Fibroblast of lung (primary cell): Measurements from ENCODE around the gene MECR. TPM values are rescaled to one million over a fixed set of nuclear protein-coding genes. Genes with fewer than 3 reads are reported as not detected.

Source experiments
- DNase-seq, 2 donors: peaks; one replicate each; pipeline versions ENCODE4 v3.0.0 to v3.0.0-alpha.2; 2010; ENCODE audit warnings: low read depth in 2 of 2
- H2AFZ ChIP-seq: 2 replicates; pipeline ENCODE4 v1.5.1; 2012; ENCODE audit warnings: low read length, control low read depth, inconsistent platforms
- H3K27ac ChIP-seq: 2 replicates; pipeline ENCODE4 v1.5.1; 2011; ENCODE audit warnings: low read length, control low read depth; ENCODE audit not compliant: insufficient read depth
- H3K27me3 ChIP-seq: 2 replicates; pipeline ENCODE4 v1.5.1; 2011; ENCODE audit warnings: mild to moderate bottlenecking, low read length; ENCODE audit not compliant: control insufficient read depth, insufficient read depth
- H3K36me3 ChIP-seq: 2 replicates; pipeline ENCODE4 v1.5.1; 2011; ENCODE audit warnings: low read length; ENCODE audit not compliant: control insufficient read depth, insufficient read depth
- H3K4me1 ChIP-seq: 2 replicates; pipeline ENCODE4 v1.5.1; 2011; ENCODE audit warnings: low read length; ENCODE audit not compliant: control insufficient read depth, insufficient read depth; ENCODE audit errors: extremely low read depth
- H3K4me2 ChIP-seq: 2 replicates; pipeline ENCODE4 v1.5.1; 2011; ENCODE audit warnings: low read length, control low read depth; ENCODE audit not compliant: insufficient read depth; ENCODE audit errors: extremely low read depth
- H3K4me3 ChIP-seq, 4 experiments: fragments of 200-600 bp in 1 of 4; sonication (generic) in 1 of 4; replicated peaks in 1 of 4; 2 replicates each; pipeline ENCODE4 v1.5.1; 2011 to 2016; ENCODE audit warnings: low read length in 4 of 4, low read depth in 3 of 4, mild to moderate bottlenecking in 3 of 4, control low read depth in 2 of 4, inconsistent platforms in 1 of 4, mixed read lengths in 1 of 4; ENCODE audit not compliant: insufficient read depth in 1 of 4; ENCODE audit errors: control extremely low read depth in 1 of 4
- H3K79me2 ChIP-seq: 2 replicates; pipeline ENCODE4 v1.5.1; 2012; ENCODE audit warnings: mild to moderate bottlenecking, low read length, inconsistent platforms; ENCODE audit not compliant: control insufficient read depth, insufficient read depth
- H3K9ac ChIP-seq: 2 replicates; pipeline ENCODE4 v1.5.1; 2011; ENCODE audit warnings: mild to moderate bottlenecking, low read length, control low read depth; ENCODE audit not compliant: insufficient read depth
- H3K9me3 ChIP-seq: 2 replicates; pipeline ENCODE4 v1.5.1; 2012; ENCODE audit warnings: low read depth, low read length; ENCODE audit not compliant: control insufficient read depth, insufficient read depth
- H4K20me1 ChIP-seq: 2 replicates; pipeline ENCODE4 v1.5.1; 2011; ENCODE audit warnings: low read length; ENCODE audit not compliant: control insufficient read depth, insufficient read depth; ENCODE audit errors: extremely low read depth
- EZH2 ChIP-seq: IDR thresholded peaks from 2 replicates; pipeline ENCODE4 v1.5.1; 2012; ENCODE audit warnings: low read length, control low read depth, mild to moderate bottlenecking; ENCODE audit errors: missing control alignments
- polyA plus RNA-seq, 2 donors: library from polyadenylated mRNA; depleted of rRNA in 1 of 2; stranded (reverse) in 1 of 2; unstranded in 1 of 2; fragments of >200 nt; gene quantifications; 2 replicates each; pipeline ENCODE4 v1.2.1, GENCODE V29; 2011 to 2012; ENCODE audit warnings: missing spikeins in 1 of 2
- total RNA-seq: library from RNA; depleted of rRNA; stranded (reverse); fragments of >200 nt; gene quantifications from 2 replicates; pipeline ENCODE4 v1.2.1, GENCODE V29; 2014
- TF ChIP-seq, protein P1 (sequence below), 2 donors: IDR thresholded peaks in 1 of 2; conservative IDR thresholded peaks in 1 of 2; 1 replicate in 1 of 2; 2 replicates in 1 of 2; pipeline ENCODE4 v1.5.1; 2011 to 2012; ENCODE audit warnings: low read length in 2 of 2, control low read depth in 1 of 2, inconsistent platforms in 1 of 2, low read depth in 1 of 2, mild to moderate bottlenecking in 1 of 2

The MECR gene
- total and polyA plus RNA-seq, 2 donors (not counting 1 experiment from before 2014, with no cell fraction given): 17.5 to 19.8 TPM

DNA sequence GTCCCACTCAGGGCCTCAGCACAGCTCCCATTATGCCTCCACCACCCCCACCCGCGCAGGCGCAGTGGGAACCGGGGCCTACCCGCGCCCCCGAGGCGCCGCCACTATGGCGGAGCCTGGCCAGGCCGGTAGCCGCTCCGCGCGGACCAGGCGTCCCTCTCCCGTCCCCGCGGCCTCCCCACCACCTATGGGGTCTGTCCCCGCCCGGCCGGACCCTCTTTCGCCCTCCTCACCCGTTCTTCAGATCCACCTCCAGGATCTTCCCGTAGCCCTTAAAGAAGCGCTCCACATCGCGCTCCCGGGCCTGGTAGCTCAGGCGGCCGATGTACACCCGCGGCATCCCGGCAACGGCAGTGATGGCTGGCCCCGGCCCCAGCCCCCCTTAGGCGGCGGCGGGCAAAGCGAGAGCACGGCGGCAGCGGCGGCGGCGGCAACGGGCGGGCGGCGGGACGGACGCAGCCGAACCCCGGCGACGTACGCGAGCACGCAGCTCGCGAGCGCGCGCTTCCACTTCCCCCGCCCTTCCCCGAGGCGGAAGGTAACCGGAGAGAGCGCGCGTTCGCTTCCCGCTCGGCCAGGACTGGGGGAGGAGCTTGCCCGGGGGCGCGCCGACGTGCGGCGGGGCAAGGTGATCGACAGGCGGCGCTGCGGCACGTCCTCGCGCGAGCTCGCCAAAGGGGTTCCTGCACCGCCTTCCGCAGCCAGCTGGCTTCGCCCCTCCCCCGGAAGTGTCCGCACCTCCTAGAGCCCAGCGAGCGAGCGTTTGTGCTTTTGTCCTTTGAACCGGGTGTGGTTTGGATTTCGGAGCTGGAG is 49.1 kb downstream of the MECR start, which contains the start of gene SRSF4:
Gene SRSF4 (minus strand): TSS at position 488 of the 813 bp plus-strand sequence. CDS start 148 bp downstream, at position 340.
- H2AFZ ChIP-seq: peak within 1 kb of the TSS; percentile 82
- no peaks in the 10 kb centered on the region for H3K27me3 ChIP-seq
- peaks cover 10% of the 10 kb centered on the region for H3K4me1 ChIP-seq
- H3K4me2 ChIP-seq: peak within 1 kb of the TSS; percentile 97
- H3K9ac ChIP-seq: peak within 1 kb of the TSS; percentile 98
- peak; percentile 98 for DNase-seq
- H3K4me3 ChIP-seq: peak within 1 kb of the TSS; percentile 79 to 96 (median 88)
- H3K27ac ChIP-seq: peak within 1 kb of the TSS; percentile 98
- TF ChIP-seq EZH2: no peak
- TF ChIP-seq, protein P1, sequence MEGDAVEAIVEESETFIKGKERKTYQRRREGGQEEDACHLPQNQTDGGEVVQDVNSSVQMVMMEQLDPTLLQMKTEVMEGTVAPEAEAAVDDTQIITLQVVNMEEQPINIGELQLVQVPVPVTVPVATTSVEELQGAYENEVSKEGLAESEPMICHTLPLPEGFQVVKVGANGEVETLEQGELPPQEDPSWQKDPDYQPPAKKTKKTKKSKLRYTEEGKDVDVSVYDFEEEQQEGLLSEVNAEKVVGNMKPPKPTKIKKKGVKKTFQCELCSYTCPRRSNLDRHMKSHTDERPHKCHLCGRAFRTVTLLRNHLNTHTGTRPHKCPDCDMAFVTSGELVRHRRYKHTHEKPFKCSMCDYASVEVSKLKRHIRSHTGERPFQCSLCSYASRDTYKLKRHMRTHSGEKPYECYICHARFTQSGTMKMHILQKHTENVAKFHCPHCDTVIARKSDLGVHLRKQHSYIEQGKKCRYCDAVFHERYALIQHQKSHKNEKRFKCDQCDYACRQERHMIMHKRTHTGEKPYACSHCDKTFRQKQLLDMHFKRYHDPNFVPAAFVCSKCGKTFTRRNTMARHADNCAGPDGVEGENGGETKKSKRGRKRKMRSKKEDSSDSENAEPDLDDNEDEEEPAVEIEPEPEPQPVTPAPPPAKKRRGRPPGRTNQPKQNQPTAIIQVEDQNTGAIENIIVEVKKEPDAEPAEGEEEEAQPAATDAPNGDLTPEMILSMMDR (conservative IDR thresholded peaks at IDR 0.05 in 1 of 2, IDR thresholded peaks at IDR 0.05 in 1 of 2; ENCODE audit: low read depth in 1 of 2, low read length in 2 of 2): peak; percentile 29 to 46
- H4K20me1 ChIP-seq: peaks cover 5% of the 10 kb centered on the region
- H3K79me2 ChIP-seq: peaks cover 49% of the 10 kb centered on the region
- H3K9me3 ChIP-seq: no peaks in the 10 kb centered on the region
- H3K36me3 ChIP-seq: peaks cover 2% of the 10 kb centered on the region

DNA sequence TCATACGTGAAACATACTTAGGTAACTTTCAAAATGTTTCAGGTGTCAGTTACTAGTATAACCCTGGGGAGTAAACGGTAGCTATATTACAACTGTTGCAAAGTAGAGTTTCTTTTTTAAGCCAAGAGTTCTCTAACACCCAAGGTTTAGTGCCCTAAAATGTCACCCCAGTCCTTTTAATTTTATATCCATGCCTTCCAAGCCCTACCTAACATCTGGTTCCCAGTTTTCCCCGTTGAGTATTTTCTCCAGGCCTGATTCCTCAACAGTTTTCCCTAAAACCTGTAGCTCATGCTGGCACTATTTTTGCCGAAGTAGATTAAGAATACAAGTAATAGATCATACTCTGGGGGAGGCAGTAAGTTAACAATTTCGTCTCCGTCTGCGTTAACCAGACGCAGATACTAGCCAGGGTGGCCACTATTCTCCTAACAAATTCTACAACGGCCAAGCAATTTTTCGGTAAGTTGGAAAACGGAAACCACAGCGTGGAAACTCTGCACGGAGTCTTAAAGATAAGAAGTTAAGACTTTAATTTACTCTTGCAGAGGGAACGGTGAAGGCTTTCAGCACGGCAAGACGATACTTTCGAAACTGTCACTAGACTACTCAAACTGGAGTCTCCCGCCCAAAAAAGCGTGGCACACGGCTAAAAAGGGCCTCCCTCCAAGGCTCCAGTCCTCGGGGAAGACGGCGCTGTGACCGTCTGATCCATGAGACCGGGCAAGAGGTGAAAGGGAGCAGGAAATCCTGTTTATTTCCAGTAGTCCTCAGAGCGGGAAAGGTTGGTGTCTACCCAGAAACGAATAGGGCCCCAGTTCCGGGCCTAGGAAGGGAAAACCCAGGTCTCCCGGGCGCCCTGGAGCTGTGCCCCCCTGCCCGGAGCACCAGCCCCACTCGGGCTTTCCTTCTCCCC is 50.0 kb downstream of the MECR start:
- Histone ChIP-seq H3K9me3 (no peaks in the 10 kb centered on the region), H3K36me3 (peaks cover 2% of the 10 kb centered on the region), H4K20me1 (peaks cover 5% of the 10 kb centered on the region), H3K27ac (peak overlapping the region; percentile 98), H3K4me1 (peaks cover 10% of the 10 kb centered on the region), H3K27me3 (no peaks in the 10 kb centered on the region), H2AFZ (no peak overlapping the region), H3K4me3 (peak overlapping the region; percentile 79 to 96 (median 88)), H3K79me2 (peaks cover 58% of the 10 kb centered on the region), H3K4me2 (peak overlapping the region; percentile 97), H3K9ac (peak overlapping the region; percentile 98)
- no peak for DNase-seq
- no peak for TF ChIP-seq EZH2
- TF ChIP-seq, protein P1 (conservative IDR thresholded peaks at IDR 0.05 in 1 of 2, IDR thresholded peaks at IDR 0.05 in 1 of 2; ENCODE audit: low read depth in 1 of 2, low read length in 2 of 2): no peak
